ENCODE data around the gene LCN9.

DNA sequence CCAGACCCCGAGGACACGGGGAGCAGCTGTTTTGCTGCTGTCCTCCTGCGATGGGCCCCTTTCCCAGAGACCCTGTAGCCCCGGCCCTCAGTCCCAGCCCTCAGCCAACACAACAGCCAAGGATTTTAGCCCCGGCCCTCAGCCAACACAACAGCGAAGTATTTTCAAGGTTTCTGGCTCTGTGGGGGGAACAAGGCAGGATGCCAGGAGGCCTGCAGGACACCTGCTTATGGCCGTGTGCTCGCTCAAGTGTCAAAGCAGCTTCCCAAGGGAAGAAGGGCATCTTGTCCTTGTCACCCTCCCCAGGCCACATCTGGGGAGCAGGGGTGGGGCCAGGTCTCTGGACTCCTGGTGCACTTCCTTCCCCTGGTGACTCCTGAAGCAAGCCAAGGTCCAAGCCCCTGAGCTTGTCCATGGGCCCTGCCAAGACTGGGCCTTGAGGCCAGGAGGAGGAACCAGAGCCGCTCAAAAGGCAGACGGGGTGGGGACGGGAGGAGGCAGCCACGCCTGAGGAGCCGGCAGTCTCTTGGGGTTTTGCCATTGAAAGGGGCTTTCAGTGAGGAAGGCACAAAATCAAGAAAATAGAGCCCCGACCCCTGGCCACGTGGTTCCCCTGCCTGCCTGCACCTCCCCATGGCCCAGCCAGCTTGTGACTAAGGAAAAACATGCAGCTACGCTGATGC lies 49.6 kb downstream of the LCN9 start:
- TF ChIP-seq, protein P1, sequence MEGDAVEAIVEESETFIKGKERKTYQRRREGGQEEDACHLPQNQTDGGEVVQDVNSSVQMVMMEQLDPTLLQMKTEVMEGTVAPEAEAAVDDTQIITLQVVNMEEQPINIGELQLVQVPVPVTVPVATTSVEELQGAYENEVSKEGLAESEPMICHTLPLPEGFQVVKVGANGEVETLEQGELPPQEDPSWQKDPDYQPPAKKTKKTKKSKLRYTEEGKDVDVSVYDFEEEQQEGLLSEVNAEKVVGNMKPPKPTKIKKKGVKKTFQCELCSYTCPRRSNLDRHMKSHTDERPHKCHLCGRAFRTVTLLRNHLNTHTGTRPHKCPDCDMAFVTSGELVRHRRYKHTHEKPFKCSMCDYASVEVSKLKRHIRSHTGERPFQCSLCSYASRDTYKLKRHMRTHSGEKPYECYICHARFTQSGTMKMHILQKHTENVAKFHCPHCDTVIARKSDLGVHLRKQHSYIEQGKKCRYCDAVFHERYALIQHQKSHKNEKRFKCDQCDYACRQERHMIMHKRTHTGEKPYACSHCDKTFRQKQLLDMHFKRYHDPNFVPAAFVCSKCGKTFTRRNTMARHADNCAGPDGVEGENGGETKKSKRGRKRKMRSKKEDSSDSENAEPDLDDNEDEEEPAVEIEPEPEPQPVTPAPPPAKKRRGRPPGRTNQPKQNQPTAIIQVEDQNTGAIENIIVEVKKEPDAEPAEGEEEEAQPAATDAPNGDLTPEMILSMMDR (IDR thresholded peaks at IDR 0.05; ENCODE audit: low read depth, low read length) = no peak
- TF ChIP-seq POLR2A (IDR thresholded peaks at IDR 0.05; ENCODE audit: extremely low read depth, insufficient read length) = no peak
- no peak for TF ChIP-seq MYC (IDR thresholded peaks at IDR 0.05; ENCODE audit: low read depth, low read length)
- TF ChIP-seq, protein P2, sequence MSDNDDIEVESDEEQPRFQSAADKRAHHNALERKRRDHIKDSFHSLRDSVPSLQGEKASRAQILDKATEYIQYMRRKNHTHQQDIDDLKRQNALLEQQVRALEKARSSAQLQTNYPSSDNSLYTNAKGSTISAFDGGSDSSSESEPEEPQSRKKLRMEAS (IDR thresholded peaks at IDR 0.05; ENCODE audit: low read depth, low read length) = no peak

Measured in NB4 (cell line).